ENCODE measurements around the gene RNF43. TPM values are rescaled to one million over a fixed set of nuclear protein-coding genes. Genes with fewer than 3 reads are reported as not detected.

The RNF43 gene
- total RNA-seq, 6 experiments from 2014 or later = not detected

DNA sequence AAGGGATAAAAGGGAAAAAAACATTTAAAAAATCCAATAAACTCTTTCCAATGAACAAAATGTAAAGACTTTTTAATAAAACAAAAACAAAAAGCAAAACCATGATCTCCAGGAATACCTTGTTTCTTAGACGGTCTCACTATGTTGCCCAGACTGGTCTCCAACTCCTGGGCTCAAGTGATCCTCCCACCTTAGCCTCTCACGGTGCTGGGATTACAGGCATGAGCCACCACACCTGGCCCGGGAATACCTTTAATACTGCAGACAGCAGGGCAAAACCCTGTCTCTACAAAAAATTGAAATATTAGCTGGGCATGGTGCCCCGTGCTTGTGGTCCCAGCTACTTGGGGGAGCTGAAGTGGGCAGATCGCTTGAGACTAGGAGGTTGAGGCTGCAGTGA, 7.9 kb downstream of the RNF43 start:
- no peaks in the 10 kb centered on the region for H3K4me1 Mint-ChIP-seq (ENCODE audit: low read depth)

DNA sequence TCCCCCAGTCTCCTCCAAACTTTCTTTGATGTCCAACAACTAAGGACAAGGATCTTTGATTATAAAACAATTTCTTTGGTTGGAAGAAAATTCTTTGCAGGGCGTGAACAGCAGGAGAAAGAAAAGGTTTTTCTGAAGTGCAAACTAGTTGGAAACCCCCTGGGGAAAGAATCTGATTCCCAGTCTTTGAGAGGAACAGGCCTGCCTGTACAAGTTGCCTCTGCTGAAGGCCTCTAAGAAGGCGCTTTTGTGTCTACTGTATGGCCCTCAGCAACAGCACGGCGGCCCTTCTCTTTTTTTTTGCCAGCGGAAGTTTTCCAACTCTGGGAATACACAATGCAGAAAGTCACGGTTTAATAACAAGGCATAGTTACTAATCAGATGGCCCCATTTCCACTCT, 14.0 kb downstream of the RNF43 start:
- no peak for TF ChIP-seq CTCF (IDR thresholded peaks at IDR 0.05)
- H3K27me3 Mint-ChIP-seq (ENCODE audit: insufficient read depth) = peaks cover 12% of the 10 kb centered on the region
- no peak overlapping the region for H3K4me3 Mint-ChIP-seq
- H3K36me3 Mint-ChIP-seq (ENCODE audit: low read depth) = no peaks in the 10 kb centered on the region
- no peak overlapping the region for H3K27ac Mint-ChIP-seq
- H3K9me3 Mint-ChIP-seq = no peaks in the 10 kb centered on the region
- H3K4me1 Mint-ChIP-seq (ENCODE audit: low read depth) = peaks cover 17% of the 10 kb centered on the region
- DNase-seq = no peak

More for the DNA sequence above, 7.9 kb downstream of the RNF43 start:
- DNase-seq = no peak
- no peaks in the 10 kb centered on the region for H3K36me3 Mint-ChIP-seq (ENCODE audit: low read depth)
- H3K27me3 Mint-ChIP-seq (ENCODE audit: insufficient read depth) = peaks cover 3% of the 10 kb centered on the region
- no peak overlapping the region for H3K4me3 Mint-ChIP-seq
- H3K27ac Mint-ChIP-seq = no peak overlapping the region
- no peaks in the 10 kb centered on the region for H3K9me3 Mint-ChIP-seq
- no peak for TF ChIP-seq CTCF (IDR thresholded peaks at IDR 0.05)

- peaks cover 17% of the 10 kb centered on the region for H3K4me1 Mint-ChIP-seq (ENCODE audit: low read depth)
- no peak overlapping the region for H3K27ac Mint-ChIP-seq
- H3K27me3 Mint-ChIP-seq (ENCODE audit: insufficient read depth) = peaks cover 19% of the 10 kb centered on the region
- no peak for TF ChIP-seq CTCF (IDR thresholded peaks at IDR 0.05)
- H3K36me3 Mint-ChIP-seq (ENCODE audit: low read depth) = no peaks in the 10 kb centered on the region
- no peaks in the 10 kb centered on the region for H3K9me3 Mint-ChIP-seq
- no peak for DNase-seq
- H3K4me3 Mint-ChIP-seq = no peak overlapping the region
These were observed 14.7 kb downstream of the RNF43 start for GRCh38 chr17:58402679-58403078.

GRCh38 chr17:58402047-58402446, 15.3 kb downstream of the RNF43 start:
- Mint-ChIP-seq H3K9me3 (no peaks in the 10 kb centered on the region), H3K4me3 (no peak overlapping the region), H3K4me1 (ENCODE audit: low read depth) (peaks cover 17% of the 10 kb centered on the region), H3K27ac (peak overlapping the region; percentile 18; the same call in 1 of the 2 replicates), H3K36me3 (ENCODE audit: low read depth) (no peaks in the 10 kb centered on the region), H3K27me3 (ENCODE audit: insufficient read depth) (peaks cover 20% of the 10 kb centered on the region)
- DNase-seq = peak; percentile 50
- no peak for TF ChIP-seq CTCF (IDR thresholded peaks at IDR 0.05)

- H3K27ac Mint-ChIP-seq = no peak overlapping the region
- H3K9me3 Mint-ChIP-seq = no peaks in the 10 kb centered on the region
- no peak for DNase-seq
- peaks cover 20% of the 10 kb centered on the region for H3K27me3 Mint-ChIP-seq (ENCODE audit: insufficient read depth)
- no peak overlapping the region for H3K4me3 Mint-ChIP-seq
- H3K4me1 Mint-ChIP-seq (ENCODE audit: low read depth) = peaks cover 17% of the 10 kb centered on the region
- no peaks in the 10 kb centered on the region for H3K36me3 Mint-ChIP-seq (ENCODE audit: low read depth)
- TF ChIP-seq CTCF (IDR thresholded peaks at IDR 0.05) = no peak
These were observed 16.0 kb downstream of the RNF43 start for GRCh38 chr17:58401287-58401686.

DNA sequence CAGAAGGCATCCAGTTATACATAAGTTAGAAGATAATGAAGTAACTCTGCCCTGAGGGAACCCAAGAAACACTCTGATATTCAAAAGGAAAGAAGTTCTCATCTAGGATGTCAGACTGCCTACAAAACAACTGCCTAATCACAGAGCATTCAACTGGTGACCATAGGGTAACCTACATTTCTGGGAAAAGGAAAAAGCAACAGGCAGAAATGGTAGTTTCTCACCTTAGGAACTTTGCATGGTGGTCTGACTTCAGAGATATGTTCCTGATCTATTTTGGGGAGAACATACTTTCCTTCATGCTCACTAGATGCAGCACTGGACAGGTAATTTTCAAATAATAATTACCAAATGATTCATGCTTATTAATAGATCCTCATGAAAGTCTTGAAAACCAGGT, 16.5 kb downstream of the RNF43 start:
- DNase-seq = no peak
- no peaks in the 10 kb centered on the region for H3K9me3 Mint-ChIP-seq
- no peak for TF ChIP-seq CTCF (IDR thresholded peaks at IDR 0.05)
- H3K27ac Mint-ChIP-seq = no peak overlapping the region
- H3K27me3 Mint-ChIP-seq (ENCODE audit: insufficient read depth) = peaks cover 20% of the 10 kb centered on the region
- peaks cover 17% of the 10 kb centered on the region for H3K4me1 Mint-ChIP-seq (ENCODE audit: low read depth)
- no peaks in the 10 kb centered on the region for H3K36me3 Mint-ChIP-seq (ENCODE audit: low read depth)
- H3K4me3 Mint-ChIP-seq = no peak overlapping the region

Measured in HFFc6 (cell line).